ENCODE results near the gene ZNF423. TPM values are rescaled to one million over a fixed set of nuclear protein-coding genes. Genes with fewer than 3 reads are reported as not detected.
A peak's percentile ranks its signal among the peaks of the same experiment; 100 is the strongest.

ZNF423 gene
- total and polyA plus RNA-seq, 7 donors, result 2.3 to 30.7 (median 14.4) TPM

GRCh38 chr16:49850558-49851467, 5.1 kb downstream of the ZNF423 start:
- no peak for ATAC-seq
- no peaks in the 10 kb centered on the region for H3K36me3 ChIP-seq (ENCODE audit: insufficient read depth in 1 of 2, low read depth in 1 of 2)

GRCh38 chr16:49849754-49850108, 6.2 kb downstream of the ZNF423 start:
- Histone ChIP-seq H3K27me3 (ENCODE audit: insufficient read depth in 3 of 3, low read length in 2 of 3) (no peaks in the 10 kb centered on the region), H3K4me1 (peaks cover 51% of the 10 kb centered on the region), H3K36me3 (ENCODE audit: insufficient read depth in 1 of 2, low read depth in 1 of 2) (no peaks in the 10 kb centered on the region), H3K9me3 (no peaks in the 10 kb centered on the region), H3K4me3 (no peak overlapping the region), H3K27ac (peak overlapping the region; percentile 59)
- WGBS, 3 donors, result 70 to 75% (median 74%) methylated on average over 8 of the region's 8 CpGs
- ATAC-seq (no peak), DNase-seq (no peak)
- TF ChIP-seq CTCF (IDR thresholded peaks at IDR 0.05), result no peak
- intact Hi-C loops (cut with DNase I), result loop anchor here in 1 of 2 donors (2.0 to 10.0 kb wide), 2 partner anchors 13 to 1505 kb away; no protein-coding TSS in a partner anchor

More at GRCh38 chr16:49850558-49851467, 5.1 kb downstream of the ZNF423 start:
- Histone ChIP-seq H3K4me3 (peak overlapping the region; percentile 53), H3K27ac (peak overlapping the region; percentile 59), H3K4me1 (peaks cover 42% of the 10 kb centered on the region), H3K27me3 (ENCODE audit: insufficient read depth in 3 of 3, low read length in 2 of 3) (no peaks in the 10 kb centered on the region), H3K9me3 (no peaks in the 10 kb centered on the region)
- 32 to 51% (median 36%) methylated on average over 13 of the region's 13 CpGs for WGBS, 3 donors
- TF ChIP-seq CTCF (IDR thresholded peaks at IDR 0.05), result no peak
- no peak for DNase-seq
- intact Hi-C loops (cut with DNase I), result loop anchor here in 1 of 2 donors (2.0 to 10.0 kb wide), 2 partner anchors 14 to 1506 kb away; no protein-coding TSS in a partner anchor

- Histone ChIP-seq H3K9me3 (no peaks in the 10 kb centered on the region), H3K27me3 (ENCODE audit: insufficient read depth in 3 of 3, low read length in 2 of 3) (no peaks in the 10 kb centered on the region), H3K36me3 (ENCODE audit: insufficient read depth in 1 of 2, low read depth in 1 of 2) (no peaks in the 10 kb centered on the region), H3K27ac (peak overlapping the region; percentile 59), H3K4me1 (peaks cover 56% of the 10 kb centered on the region), H3K4me3 (no peak overlapping the region)
- TF ChIP-seq CTCF (IDR thresholded peaks at IDR 0.05), result no peak
- DNase-seq (no peak), ATAC-seq (no peak)
- intact Hi-C loops (cut with DNase I), result no loop called here
- 86 to 90% (median 89%) methylated on average over 6 of the region's 6 CpGs for WGBS, 3 donors
Observed at GRCh38 chr16:49849037-49849753, 6.7 kb downstream of the ZNF423 start.

GRCh38 chr16:49848530-49848929, 7.4 kb downstream of the ZNF423 start:
- H3K4me1 ChIP-seq, result peaks cover 55% of the 10 kb centered on the region
- no peaks in the 10 kb centered on the region for H3K9me3 ChIP-seq
- H3K27me3 ChIP-seq (ENCODE audit: insufficient read depth in 3 of 3, low read length in 2 of 3), result no peaks in the 10 kb centered on the region
- no peak for TF ChIP-seq CTCF (IDR thresholded peaks at IDR 0.05)
- WGBS, 3 donors, result 77 to 87% (median 80%) methylated on average over 8 of the region's 8 CpGs
- H3K36me3 ChIP-seq (ENCODE audit: insufficient read depth in 1 of 2, low read depth in 1 of 2), result no peaks in the 10 kb centered on the region
- ATAC-seq (no peak), DNase-seq (no peak)
- H3K4me3 ChIP-seq, result no peak overlapping the region
- intact Hi-C loops (cut with DNase I), result no loop called here
- no peak overlapping the region for H3K27ac ChIP-seq

All from psoas muscle (tissue), 8 donors.